Lower leg skin (tissue), 3 donors: ENCODE data around the gene CTNS.

Source experiments
- CTCF ChIP-seq, 3 donors: fragments of 450-650 bp; IDR thresholded peaks; one replicate each; pipeline ENCODE4 v1.5.1; 2016; ENCODE audit warnings: antibody characterized with exemption in 3 of 3, mild to moderate bottlenecking in 3 of 3, moderate library complexity in 2 of 3
- POLR2A ChIP-seq, 2 donors: fragments of 450-650 bp; IDR thresholded peaks; one replicate each; pipeline ENCODE4 v1.6.1; 2016 to 2017; ENCODE audit warnings: antibody characterized with exemption in 2 of 2, mild to moderate bottlenecking in 1 of 2, moderate library complexity in 1 of 2

- TF ChIP-seq CTCF (IDR thresholded peaks at IDR 0.05): no peak
- no peak for TF ChIP-seq POLR2A (IDR thresholded peaks at IDR 0.05)
Observed at GRCh38 chr17:3613124-3613523, 23.4 kb upstream of the CTNS start.
